SK-N-SH (cell line): ENCODE results near the gene RHAG. TPM values are rescaled to one million over a fixed set of nuclear protein-coding genes. Genes with fewer than 3 reads are reported as not detected.

Experiments
- CTCF ChIA-PET: fragments of 300-600, 350-600 bp; formaldehyde crosslinking; extraction: SDS; loops from one replicate; lab custom pipeline; 2021; lab: Yijun Ruan, JAX
- POLR2A ChIA-PET: fragments of 350-600 bp; sonication (Branson Sonifier 250); formaldehyde crosslinking; extraction: SDS; loops from one replicate; lab custom pipeline; 2020; ENCODE audit warnings: antibody characterized with exemption, inconsistent platforms; lab: Yijun Ruan, JAX
- DNase-seq: peaks from one replicate; pipeline ENCODE4 v3.0.0; 2012
- H2AFZ ChIP-seq: fragments of 200-600 bp; sonication (generic); 2 replicates; pipeline ENCODE4 v1.8.1; 2016; ENCODE audit warnings: antibody characterized with exemption, mild to moderate bottlenecking, low read depth
- H3F3A ChIP-seq: fragments of 200-600 bp; sonication (generic); replicated peaks from 2 replicates; pipeline ENCODE3; 2016; ENCODE audit warnings: antibody characterized with exemption, mild to moderate bottlenecking; ENCODE audit not compliant: insufficient read depth
- H3K27ac ChIP-seq, 2 experiments: fragments of 200-500 bp in 1 of 2; fragments of 200-600 bp in 1 of 2; sonication (Bioruptor generic) in 1 of 2; sonication (generic), shearing (Covaris generic) in 1 of 2; 2 replicates each; pipeline versions ENCODE4 v1.5.1 to v1.6.1; 2014 to 2016; ENCODE audit warnings: low read depth in 2 of 2, inconsistent platforms in 1 of 2, low read length in 1 of 2, mild to moderate bottlenecking in 1 of 2, mixed read lengths in 1 of 2
- H3K27me3 ChIP-seq: fragments of 200-600 bp; sonication (generic), shearing (Covaris generic); 2 replicates; pipeline ENCODE4 v1.6.1; 2016; ENCODE audit warnings: mixed run types; ENCODE audit not compliant: insufficient read depth
- H3K36me3 ChIP-seq, 2 experiments: fragments of 200-500 bp in 1 of 2; fragments of 200-600 bp in 1 of 2; sonication (Bioruptor generic) in 1 of 2; sonication (generic) in 1 of 2; replicated peaks in 1 of 2; 2 replicates each; pipeline versions ENCODE3 to v1.5.1; 2014 to 2016; ENCODE audit warnings: low read length in 1 of 2, mild to moderate bottlenecking in 1 of 2; ENCODE audit not compliant: insufficient read depth in 2 of 2, control insufficient read depth in 1 of 2
- H3K4me1 ChIP-seq, 2 experiments: fragments of 200-500 bp in 1 of 2; fragments of 200-600 bp in 1 of 2; sonication (Bioruptor generic) in 1 of 2; sonication (generic), shearing (Covaris generic) in 1 of 2; 2 replicates each; pipeline versions ENCODE4 v1.5.1 to v1.6.1; 2014 to 2016; ENCODE audit warnings: low read depth in 1 of 2, low read length in 1 of 2, mixed run types in 1 of 2; ENCODE audit not compliant: insufficient read depth in 2 of 2, control insufficient read depth in 1 of 2
- H3K4me2 ChIP-seq: fragments of 200-600 bp; sonication (generic), shearing (Covaris generic); 2 replicates; pipeline ENCODE4 v1.6.1; 2017; ENCODE audit warnings: mixed run types
- H3K4me3 ChIP-seq, 2 experiments: fragments of 200-500 bp in 1 of 2; fragments of 200-600 bp in 1 of 2; sonication (Bioruptor generic) in 1 of 2; sonication (generic), shearing (Covaris generic) in 1 of 2; 2 replicates each; pipeline versions ENCODE4 v1.5.1 to v1.8.1; 2014 to 2016; ENCODE audit warnings: low read depth in 2 of 2, inconsistent platforms in 1 of 2, low read length in 1 of 2, mild to moderate bottlenecking in 1 of 2, mixed read lengths in 1 of 2, moderate library complexity in 1 of 2
- H3K79me2 ChIP-seq: fragments of 200-600 bp; sonication (generic); 2 replicates; pipeline ENCODE4 v1.8.1; 2017; ENCODE audit warnings: mild to moderate bottlenecking; ENCODE audit not compliant: insufficient read depth
- H3K9ac ChIP-seq: fragments of 200-600 bp; sonication (generic); 2 replicates; pipeline ENCODE4 v1.6.1; 2017; ENCODE audit warnings: mixed run types
- H3K9me2 ChIP-seq: fragments of 200-600 bp; sonication (generic); 2 replicates; pipeline ENCODE4 v1.6.1; 2017; ENCODE audit warnings: mixed run types
- H3K9me3 ChIP-seq: fragments of 200-600 bp; sonication (generic); 2 replicates; pipeline ENCODE4 v1.6.1; 2017; ENCODE audit warnings: mixed run types, mild to moderate bottlenecking, moderate library complexity
- H4K20me1 ChIP-seq: fragments of 200-600 bp; sonication (generic); 2 replicates; pipeline ENCODE4 v1.6.1; 2017; ENCODE audit warnings: mild to moderate bottlenecking, mixed run types; ENCODE audit not compliant: insufficient read depth
- CHD2 ChIP-seq: fragments of 150-350 bp; IDR thresholded peaks from 2 replicates; pipeline ENCODE4 v1.6.1; 2018; ENCODE audit warnings: low read length; ENCODE audit not compliant: partially characterized antibody
- ELF1 ChIP-seq: IDR thresholded peaks from 2 replicates; pipeline ENCODE4 v1.4.0; 2012
- FOSL2 ChIP-seq: IDR thresholded peaks from 2 replicates; pipeline ENCODE4 v1.4.0; 2012; ENCODE audit warnings: low read depth, mild to moderate bottlenecking, moderate library complexity, borderline replicate concordance
- GATA2 ChIP-seq: sonication (generic); formaldehyde crosslinking; IDR thresholded peaks from 2 replicates; pipeline ENCODE4 v1.5.0; 2020; ENCODE audit warnings: mild to moderate bottlenecking, missing genetic modification reagents
- NFIC ChIP-seq: IDR thresholded peaks from 2 replicates; pipeline ENCODE4 v1.4.0; 2012; ENCODE audit warnings: borderline replicate concordance
- NRF1 ChIP-seq: IDR thresholded peaks from 2 replicates; pipeline ENCODE4 v1.6.1; 2012; ENCODE audit warnings: low read depth, mild to moderate bottlenecking, low read length
- POLR2AphosphoS5 ChIP-seq: IDR thresholded peaks from 2 replicates; pipeline ENCODE4 v1.6.1; 2012; ENCODE audit warnings: low read depth, low read length
- RFX5 ChIP-seq: IDR thresholded peaks from 2 replicates; pipeline ENCODE4 v1.6.1; 2012; ENCODE audit warnings: mild to moderate bottlenecking, improper control_type of control experiment, low read length
- SMC3 ChIP-seq: IDR thresholded peaks from 2 replicates; pipeline ENCODE4 v1.6.1; 2012; ENCODE audit warnings: low read depth, low read length, improper control_type of control experiment
- TEAD4 ChIP-seq: IDR thresholded peaks from 2 replicates; pipeline ENCODE4 v1.4.0; 2012; ENCODE audit warnings: mild to moderate bottlenecking, borderline replicate concordance; ENCODE audit not compliant: insufficient read depth
- WGBS: methylation state at CpG from one replicate; pipeline ENCODE4 v1.1.6; 2017; ENCODE audit warnings: low lambda C conversion rate; 5-methylcytosine and 5-hydroxymethylcytosine counted together
- polyA plus RNA-seq, 3 experiments: library from polyadenylated mRNA; depleted of rRNA; stranded (reverse); fragments of >200 nt; gene quantifications; 2 replicates each; pipeline ENCODE4 v1.2.3, GENCODE V29; 2012
- TF ChIP-seq, protein P1 (sequence below): fragments of 150-350 bp; IDR thresholded peaks from 2 replicates; pipeline ENCODE4 v1.6.1; 2017; ENCODE audit warnings: antibody characterized with exemption, low read length, low read depth, borderline replicate concordance

RHAG gene
- polyA plus RNA-seq, 1 of the 3 experiments (the other 2 are of a cell fraction) = not detected

DNA sequence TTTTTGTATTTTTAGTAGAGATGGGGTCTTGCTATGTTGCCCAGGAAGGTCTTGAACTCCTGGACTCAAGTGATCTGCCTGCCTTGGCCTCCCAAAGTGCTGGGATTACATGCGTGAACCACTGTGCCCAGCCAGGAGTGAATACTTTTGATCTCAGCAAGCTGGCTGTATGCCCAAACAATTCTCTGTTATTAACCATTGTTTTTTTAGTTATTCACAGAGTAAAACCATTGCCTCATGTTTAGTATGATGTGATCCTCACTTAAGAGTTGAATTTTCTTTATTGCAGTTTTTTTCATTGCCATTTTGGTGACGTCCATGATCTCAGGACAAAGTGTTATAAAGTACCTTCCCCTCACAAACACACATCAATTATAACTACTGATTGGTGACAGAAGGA, 71.4 kb downstream of the RHAG start:
- H3K79me2 ChIP-seq = no peaks in the 10 kb centered on the region
- no peaks in the 10 kb centered on the region for H3K4me1 ChIP-seq
- H3K27me3 ChIP-seq = no peaks in the 10 kb centered on the region; the same call in 1 of the 2 replicates
- no peak overlapping the region for H3K4me3 ChIP-seq
- no peaks in the 10 kb centered on the region for H3K36me3 ChIP-seq
- TF ChIP-seq CHD2 (no peak), FOSL2 (no peak), SMC3 (no peak), NFIC (no peak), GATA2 (CRISPR knock-in tag) (no peak), POLR2AphosphoS5 (no peak), ELF1 (no peak)
- no peak overlapping the region for H3K27ac ChIP-seq
- WGBS = 25% methylated on average over 2 of the region's 2 CpGs
- DNase-seq = no peak
- H3K9me2 ChIP-seq = no peaks in the 10 kb centered on the region
- no peak overlapping the region for H3K9ac ChIP-seq
- H3K9me3 ChIP-seq = no peaks in the 10 kb centered on the region
- no peak overlapping the region for H3K4me2 ChIP-seq
- H3F3A ChIP-seq = no peaks in the 10 kb centered on the region
- CTCF ChIA-PET = interaction anchor here (1.1 to 4.0 kb wide), 3 partner anchors 17 to 33 kb away, joined by 3 to 16 read pairs (median 3); no protein-coding TSS in a partner anchor
- H2AFZ ChIP-seq = no peak overlapping the region
- H4K20me1 ChIP-seq = no peaks in the 10 kb centered on the region
- POLR2A ChIA-PET = no interaction called here

DNA sequence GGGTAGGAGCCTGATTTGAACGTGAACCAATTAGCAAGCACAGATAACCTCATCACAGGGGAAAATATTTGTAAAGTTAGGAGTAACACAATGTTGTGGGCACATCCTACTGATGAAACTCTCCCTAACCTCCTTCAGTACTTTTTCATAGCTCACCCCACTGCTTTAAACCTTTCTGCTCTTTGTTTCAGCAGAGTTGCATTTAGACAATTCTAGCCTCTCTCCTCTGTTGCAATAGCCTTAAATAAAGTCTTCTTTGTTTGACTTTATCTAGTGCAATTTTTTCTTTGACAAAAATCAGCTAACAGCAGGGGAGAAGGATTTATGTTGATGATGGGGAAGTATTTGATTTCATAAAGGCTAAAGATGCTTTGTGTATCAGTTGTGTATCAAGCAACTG, 72.1 kb downstream of the RHAG start:
- no peaks in the 10 kb centered on the region for H3F3A ChIP-seq
- no peaks in the 10 kb centered on the region for H3K4me1 ChIP-seq
- no peaks in the 10 kb centered on the region for H3K79me2 ChIP-seq
- H4K20me1 ChIP-seq = no peaks in the 10 kb centered on the region
- H3K9ac ChIP-seq = no peak overlapping the region
- H3K4me2 ChIP-seq = no peak overlapping the region
- no peaks in the 10 kb centered on the region for H3K9me2 ChIP-seq
- no peak for DNase-seq
- no peak overlapping the region for H3K4me3 ChIP-seq
- H3K27me3 ChIP-seq = no peaks in the 10 kb centered on the region; the same call in 1 of the 2 replicates
- H3K36me3 ChIP-seq = no peaks in the 10 kb centered on the region
- no peak overlapping the region for H2AFZ ChIP-seq
- CTCF ChIA-PET = no interaction called here
- no peaks in the 10 kb centered on the region for H3K9me3 ChIP-seq
- no peak for TF ChIP-seq RFX5
- no peak for TF ChIP-seq NRF1
- TF ChIP-seq SMC3 = no peak
- H3K27ac ChIP-seq = no peak overlapping the region
- POLR2A ChIA-PET = no interaction called here
- WGBS = 6% methylated on average over 1 of the region's 1 CpG

DNA sequence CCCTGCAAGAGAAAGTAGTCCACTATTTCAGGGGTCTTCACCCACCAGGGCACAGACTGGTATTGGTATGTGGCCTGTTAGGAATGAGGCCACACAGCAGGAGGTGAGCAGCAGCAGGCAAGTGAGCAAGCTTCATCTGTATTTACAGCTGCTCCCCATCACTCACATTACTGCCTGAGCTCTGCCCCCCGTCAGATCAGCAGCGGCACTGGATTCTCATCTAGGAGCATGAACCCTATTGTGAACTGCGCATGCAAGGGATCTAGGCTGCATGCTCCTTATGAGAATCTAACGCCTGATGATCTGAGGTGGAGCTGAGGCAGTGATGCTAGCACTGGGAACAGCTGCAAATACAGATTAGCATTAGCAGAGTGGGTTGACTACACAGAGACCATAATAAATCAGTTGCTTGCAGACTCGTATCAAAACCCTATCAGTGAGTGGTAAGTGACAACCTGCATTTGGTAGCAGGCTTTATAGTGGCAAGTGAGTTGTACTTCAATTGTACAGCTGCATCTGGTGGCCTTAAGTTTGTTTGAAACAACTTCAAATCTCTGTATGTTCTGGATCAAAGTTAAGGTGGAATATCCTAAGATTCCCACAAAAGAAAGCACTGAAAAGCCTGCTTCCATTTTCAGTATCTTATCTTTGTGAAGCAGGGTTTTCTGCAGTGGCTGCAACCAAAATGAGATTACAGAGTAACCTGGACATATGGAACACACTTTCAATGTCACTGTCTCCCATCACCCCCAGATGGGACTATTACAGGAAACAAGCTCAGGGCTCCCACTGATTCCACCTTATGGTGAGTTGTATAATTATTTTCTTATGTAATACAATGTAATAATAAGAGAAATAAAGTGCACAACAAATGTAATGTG, 73.4 kb downstream of the RHAG start:
- no peak for DNase-seq
- CTCF ChIA-PET = no interaction called here
- H2AFZ ChIP-seq = no peak overlapping the region
- no peaks in the 10 kb centered on the region; the same call in 1 of the 2 replicates for H3K27me3 ChIP-seq
- no peak overlapping the region for H3K9ac ChIP-seq
- no peaks in the 10 kb centered on the region for H3K9me3 ChIP-seq
- H3K9me2 ChIP-seq = no peaks in the 10 kb centered on the region
- H3K4me1 ChIP-seq = no peaks in the 10 kb centered on the region
- WGBS = 10% methylated on average over 5 of the region's 5 CpGs
- no peaks in the 10 kb centered on the region for H3K36me3 ChIP-seq
- POLR2A ChIA-PET = interaction anchor here (0.7 kb wide), 1 partner anchor 11 kb away, joined by 3 read pairs; no protein-coding TSS in a partner anchor
- TF ChIP-seq GATA2 (CRISPR knock-in tag) (no peak), CHD2 (no peak), FOSL2 (no peak), TEAD4 (no peak)
- TF ChIP-seq, protein P1, sequence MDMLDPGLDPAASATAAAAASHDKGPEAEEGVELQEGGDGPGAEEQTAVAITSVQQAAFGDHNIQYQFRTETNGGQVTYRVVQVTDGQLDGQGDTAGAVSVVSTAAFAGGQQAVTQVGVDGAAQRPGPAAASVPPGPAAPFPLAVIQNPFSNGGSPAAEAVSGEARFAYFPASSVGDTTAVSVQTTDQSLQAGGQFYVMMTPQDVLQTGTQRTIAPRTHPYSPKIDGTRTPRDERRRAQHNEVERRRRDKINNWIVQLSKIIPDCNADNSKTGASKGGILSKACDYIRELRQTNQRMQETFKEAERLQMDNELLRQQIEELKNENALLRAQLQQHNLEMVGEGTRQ = no peak
- no peaks in the 10 kb centered on the region for H3K79me2 ChIP-seq
- H3K27ac ChIP-seq = no peak overlapping the region
- no peaks in the 10 kb centered on the region for H4K20me1 ChIP-seq
- H3F3A ChIP-seq = no peaks in the 10 kb centered on the region
- H3K4me2 ChIP-seq = no peak overlapping the region
- H3K4me3 ChIP-seq = no peak overlapping the region
